ENCODE data around the gene CD300LB.
A peak's percentile ranks its signal among the peaks of the same experiment; 100 is the strongest.
"Not testable (repeated sequence)": the region's sequence is repeated elsewhere in the genome, so short reads cannot be mapped to it uniquely, and the experiment has no call there.

The CD300LB gene

GRCh38 chr17:74490716-74491115, 40.6 kb downstream of the CD300LB start:
- no peak for DNase-seq

DNA sequence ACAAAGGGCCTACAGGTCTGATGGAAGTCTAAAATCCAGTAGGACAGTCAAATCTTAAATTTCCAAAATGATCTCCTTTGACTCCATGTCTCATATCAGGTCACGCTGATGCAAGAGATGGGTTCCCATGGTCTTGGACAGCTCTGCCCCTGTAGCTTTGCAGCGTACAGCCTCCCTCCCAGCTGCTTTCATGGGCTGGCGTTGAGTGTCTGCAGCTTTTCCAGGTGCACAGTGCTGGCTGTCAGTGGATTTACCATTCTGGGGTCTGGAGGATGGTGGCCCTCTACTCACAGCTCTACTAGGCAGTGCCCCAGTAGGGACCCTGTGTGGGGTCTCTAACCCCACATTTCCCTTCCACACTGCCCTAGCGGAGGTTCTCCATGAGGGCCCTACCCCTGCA, 43.0 kb downstream of the CD300LB start:
- DNase-seq, result not testable (repeated sequence)

DNA sequence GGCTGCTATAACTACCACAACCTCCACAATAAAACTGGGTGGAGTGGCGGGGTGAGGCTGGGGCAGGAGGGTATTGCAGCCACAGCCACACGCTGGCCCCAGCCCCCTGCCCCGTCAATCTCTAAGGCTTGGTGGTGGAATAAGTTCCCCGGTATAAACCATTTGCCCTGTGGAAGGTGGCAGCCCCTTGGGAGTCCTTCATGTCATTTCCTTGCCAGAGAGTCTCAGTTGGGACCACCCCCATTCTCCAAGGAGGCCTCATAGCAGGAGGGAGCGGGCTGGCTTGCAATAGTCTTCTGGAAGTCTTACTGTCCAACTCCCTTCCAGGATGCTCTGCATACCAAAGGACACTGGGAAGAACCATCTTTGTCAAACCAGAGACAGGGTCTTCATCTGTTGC, 45.4 kb downstream of the CD300LB start:
- no peak for DNase-seq

GRCh38 chr17:74485022-74485743, 46.1 kb downstream of the CD300LB start:
- no peak for DNase-seq

DNA sequence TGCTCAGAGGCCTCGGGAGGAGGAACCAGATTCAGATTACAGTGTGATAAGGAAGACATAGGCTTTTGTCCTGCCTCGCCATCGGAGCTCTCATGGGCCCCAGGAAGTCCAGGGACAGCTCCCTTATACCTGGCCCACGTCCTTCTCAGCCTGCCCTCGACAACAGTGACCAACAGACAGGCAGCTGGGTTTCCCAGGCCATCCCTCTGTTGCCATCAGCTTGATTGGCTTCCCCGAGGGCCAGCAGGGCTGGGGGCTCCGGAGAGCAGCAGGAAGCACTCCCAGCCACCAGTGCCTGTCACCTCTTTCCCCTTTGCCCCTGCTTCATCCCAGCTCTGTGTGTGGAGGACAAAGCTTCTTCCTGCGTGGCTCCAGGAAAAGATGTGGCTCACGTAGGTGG, 47.2 kb downstream of the CD300LB start:
- DNase-seq, result no peak

DNA sequence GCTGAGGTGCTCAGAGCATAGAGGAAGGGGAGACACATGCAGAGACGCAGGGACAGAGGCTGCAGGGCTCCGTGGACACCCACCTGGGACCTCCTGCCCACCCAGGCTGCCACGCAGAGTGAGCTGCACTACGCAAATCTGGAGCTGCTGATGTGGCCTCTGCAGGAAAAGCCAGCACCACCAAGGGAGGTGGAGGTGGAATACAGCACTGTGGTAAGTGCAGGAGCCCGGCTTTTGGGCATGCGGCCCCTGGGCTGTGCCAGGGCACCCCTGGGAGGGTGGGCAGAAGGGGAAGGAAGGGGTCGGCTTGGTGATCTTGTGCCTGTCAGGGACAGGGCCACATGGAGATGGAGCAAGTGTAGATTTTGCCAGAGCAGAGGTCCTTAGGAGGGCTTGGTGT, 49.7 kb downstream of the CD300LB start:
- DNase-seq, result no peak

DNA sequence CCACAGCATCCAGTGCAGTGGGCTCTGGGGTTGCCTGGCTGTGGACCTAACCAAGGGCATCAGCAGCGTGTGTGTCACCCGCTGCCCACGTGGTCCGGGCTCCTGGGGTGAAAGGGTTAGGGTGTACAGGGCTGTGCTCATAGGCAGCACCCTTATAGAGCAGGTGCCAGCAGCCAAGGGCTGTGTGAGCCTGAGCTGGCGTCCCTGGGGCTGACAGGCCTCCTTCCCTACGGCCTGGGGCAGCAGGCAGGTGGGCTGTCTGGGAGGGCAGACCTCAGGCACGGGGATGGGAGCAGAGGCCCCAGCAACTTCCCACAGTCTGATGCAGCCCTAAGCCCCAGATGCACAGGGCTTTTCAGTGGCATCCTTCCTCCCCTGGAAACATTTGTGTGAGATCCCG, 51.0 kb downstream of the CD300LB start:
- no peak for DNase-seq

DNA sequence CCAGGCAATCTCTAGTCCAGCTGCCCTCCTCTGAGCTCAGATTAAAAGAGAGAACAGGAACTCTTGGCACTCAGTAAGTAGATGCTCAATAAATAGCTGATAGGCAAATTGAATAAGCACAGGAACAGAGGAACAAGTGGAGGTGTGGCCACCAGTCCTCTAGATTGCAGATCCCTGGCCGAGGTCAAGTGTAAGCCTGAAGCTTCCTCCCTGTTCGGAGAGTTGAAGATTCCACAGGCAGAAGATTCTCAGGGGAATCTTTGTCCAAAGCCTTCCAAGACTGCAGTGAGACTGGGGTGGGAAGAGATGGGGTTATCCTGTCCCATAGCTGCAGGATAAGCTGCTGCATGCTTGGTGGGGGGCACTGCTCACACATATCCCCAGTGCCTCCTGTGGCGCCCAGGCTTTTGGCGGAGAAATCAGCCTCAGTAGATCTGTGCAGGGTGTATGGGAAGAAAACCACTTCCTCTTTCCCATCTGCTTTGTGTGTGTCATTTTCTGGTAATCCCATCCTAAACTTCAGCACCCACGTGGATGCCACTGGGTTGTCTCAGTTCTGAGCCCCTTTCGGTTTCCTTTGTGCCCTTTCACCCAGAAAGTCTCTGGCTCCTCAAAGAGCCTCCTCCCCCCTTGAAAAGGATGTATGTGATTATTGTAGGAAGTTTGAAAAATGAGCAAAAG, 52.7 kb downstream of the CD300LB start:
- peak; percentile 92 to 98 (median 96) for DNase-seq

- no peak for DNase-seq
Observed at GRCh38 chr17:74477411-74477810, 53.9 kb downstream of the CD300LB start.

GRCh38 chr17:74475189-74475588, 56.1 kb downstream of the CD300LB start:
- no peak for DNase-seq

- DNase-seq, result no peak
Observed at GRCh38 chr17:74474043-74474792, 57.1 kb downstream of the CD300LB start.

DNA sequence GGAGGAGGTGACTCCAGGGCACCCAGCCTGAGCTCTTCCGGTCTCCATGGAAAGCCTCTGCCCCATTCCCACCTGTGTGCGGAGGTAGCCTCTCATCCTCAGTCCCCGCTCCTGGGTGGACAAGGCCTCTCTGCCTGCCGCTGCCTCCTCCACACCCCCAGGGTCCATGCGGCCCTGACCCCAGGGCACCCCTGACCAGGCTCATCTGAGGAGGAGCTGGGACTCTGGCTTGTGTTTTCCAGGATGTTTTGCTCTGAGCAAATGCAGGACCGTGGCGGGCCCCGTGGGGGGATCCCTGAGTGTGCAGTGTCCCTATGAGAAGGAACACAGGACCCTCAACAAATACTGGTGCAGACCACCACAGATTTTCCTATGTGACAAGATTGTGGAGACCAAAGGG, 58.0 kb downstream of the CD300LB start:
- no peak for DNase-seq

DNA sequence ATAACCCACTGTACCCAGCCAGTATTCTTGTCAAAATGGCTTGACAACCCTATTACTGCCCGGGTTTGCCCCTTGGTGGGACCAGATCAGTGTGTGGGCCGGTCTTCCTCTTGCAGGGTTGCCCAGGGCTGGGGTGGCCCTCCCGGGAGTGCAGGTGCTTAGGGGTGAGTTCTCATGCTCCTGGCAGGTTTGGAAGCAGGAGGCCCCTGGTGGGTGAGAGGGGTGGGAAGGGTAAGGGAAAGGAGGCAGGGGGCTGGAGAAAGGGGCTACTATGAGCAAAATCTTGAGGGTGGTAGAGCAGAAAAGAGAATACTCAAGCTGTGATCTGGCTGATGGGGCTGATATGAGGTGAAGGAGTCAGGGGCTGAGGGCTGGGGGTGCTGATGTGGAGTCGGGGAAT, 58.4 kb downstream of the CD300LB start:
- DNase-seq, result no peak

GRCh38 chr17:74471341-74471740, 59.9 kb downstream of the CD300LB start:
- DNase-seq, result no peak
